RWPE2 (cell line): Measurements from ENCODE around the gene SLC39A2.
A peak's percentile ranks its signal among the peaks of the same experiment; 100 is the strongest.

ENCODE experiments used
- ATAC-seq: fragments of 200-7000 bp; cut with Tn5 transposase; 3 replicates; pipeline ENCODE4 v1.9.1; 2021; ENCODE audit warnings: low read depth
- DNase-seq: peaks from one replicate; pipeline ENCODE4 v3.0.0-alpha.2; 2020; ENCODE audit warnings: low spot score
- H3K27ac ChIP-seq: fragments of 450-650 bp; 2 replicates; pipeline ENCODE4 v1.5.1; 2017; ENCODE audit warnings: mild to moderate bottlenecking; ENCODE audit not compliant: poor library complexity, severe bottlenecking
- H3K27me3 ChIP-seq: fragments of 250-450 bp; sonication (Bioruptor Pico); 2 replicates; pipeline ENCODE4 v1.5.1; 2021; ENCODE audit warnings: mild to moderate bottlenecking, moderate library complexity; ENCODE audit not compliant: insufficient read depth, poor library complexity, severe bottlenecking
- H3K36me3 ChIP-seq: fragments of 250-450 bp; sonication (Bioruptor Pico); 2 replicates; pipeline ENCODE4 v1.5.1; 2020; ENCODE audit warnings: low read depth, mild to moderate bottlenecking, moderate library complexity
- H3K4me1 ChIP-seq: fragments of 250-450 bp; sonication (Bioruptor Pico); 2 replicates; pipeline ENCODE4 v1.5.1; 2021; ENCODE audit warnings: mild to moderate bottlenecking, moderate library complexity; ENCODE audit not compliant: insufficient read depth, poor library complexity, severe bottlenecking
- H3K4me3 ChIP-seq: fragments of 250-450 bp; sonication (Bioruptor Pico); 2 replicates; pipeline ENCODE4 v1.5.1; 2021; ENCODE audit warnings: mild to moderate bottlenecking, moderate library complexity; ENCODE audit not compliant: severe bottlenecking
- H3K9me3 ChIP-seq: fragments of 250-450 bp; sonication (Bioruptor Pico); 2 replicates; pipeline ENCODE4 v1.5.1; 2021; ENCODE audit warnings: mild to moderate bottlenecking, moderate library complexity; ENCODE audit not compliant: severe bottlenecking
- TF ChIP-seq, protein P1 (sequence below): fragments of 450-650 bp; IDR thresholded peaks from one replicate; pipeline ENCODE4 v1.5.1; 2017; ENCODE audit warnings: mild to moderate bottlenecking, moderate library complexity; ENCODE audit not compliant: poor library complexity, severe bottlenecking

SLC39A2 gene

GRCh38 chr14:21024585-21025370 is 25.7 kb downstream of the SLC39A2 start, which contains the start of gene NDRG2:
TSS of gene NDRG2 (minus strand) at chr14:21025061. CDS start at chr14:21023315, 1,746 bp downstream.
- H3K4me3 ChIP-seq = peak within 1 kb of the TSS; percentile 47
- H3K27me3 ChIP-seq = no peaks in the 10 kb centered on the region
- no peaks in the 10 kb centered on the region for H3K9me3 ChIP-seq
- TF ChIP-seq, protein P1, sequence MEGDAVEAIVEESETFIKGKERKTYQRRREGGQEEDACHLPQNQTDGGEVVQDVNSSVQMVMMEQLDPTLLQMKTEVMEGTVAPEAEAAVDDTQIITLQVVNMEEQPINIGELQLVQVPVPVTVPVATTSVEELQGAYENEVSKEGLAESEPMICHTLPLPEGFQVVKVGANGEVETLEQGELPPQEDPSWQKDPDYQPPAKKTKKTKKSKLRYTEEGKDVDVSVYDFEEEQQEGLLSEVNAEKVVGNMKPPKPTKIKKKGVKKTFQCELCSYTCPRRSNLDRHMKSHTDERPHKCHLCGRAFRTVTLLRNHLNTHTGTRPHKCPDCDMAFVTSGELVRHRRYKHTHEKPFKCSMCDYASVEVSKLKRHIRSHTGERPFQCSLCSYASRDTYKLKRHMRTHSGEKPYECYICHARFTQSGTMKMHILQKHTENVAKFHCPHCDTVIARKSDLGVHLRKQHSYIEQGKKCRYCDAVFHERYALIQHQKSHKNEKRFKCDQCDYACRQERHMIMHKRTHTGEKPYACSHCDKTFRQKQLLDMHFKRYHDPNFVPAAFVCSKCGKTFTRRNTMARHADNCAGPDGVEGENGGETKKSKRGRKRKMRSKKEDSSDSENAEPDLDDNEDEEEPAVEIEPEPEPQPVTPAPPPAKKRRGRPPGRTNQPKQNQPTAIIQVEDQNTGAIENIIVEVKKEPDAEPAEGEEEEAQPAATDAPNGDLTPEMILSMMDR = no peak
- no peaks in the 10 kb centered on the region for H3K4me1 ChIP-seq
- DNase-seq (peak; percentile 78), ATAC-seq (peak; percentile 72)
- no peaks in the 10 kb centered on the region for H3K36me3 ChIP-seq
- H3K27ac ChIP-seq = no peak within 1 kb of the TSS

DNA sequence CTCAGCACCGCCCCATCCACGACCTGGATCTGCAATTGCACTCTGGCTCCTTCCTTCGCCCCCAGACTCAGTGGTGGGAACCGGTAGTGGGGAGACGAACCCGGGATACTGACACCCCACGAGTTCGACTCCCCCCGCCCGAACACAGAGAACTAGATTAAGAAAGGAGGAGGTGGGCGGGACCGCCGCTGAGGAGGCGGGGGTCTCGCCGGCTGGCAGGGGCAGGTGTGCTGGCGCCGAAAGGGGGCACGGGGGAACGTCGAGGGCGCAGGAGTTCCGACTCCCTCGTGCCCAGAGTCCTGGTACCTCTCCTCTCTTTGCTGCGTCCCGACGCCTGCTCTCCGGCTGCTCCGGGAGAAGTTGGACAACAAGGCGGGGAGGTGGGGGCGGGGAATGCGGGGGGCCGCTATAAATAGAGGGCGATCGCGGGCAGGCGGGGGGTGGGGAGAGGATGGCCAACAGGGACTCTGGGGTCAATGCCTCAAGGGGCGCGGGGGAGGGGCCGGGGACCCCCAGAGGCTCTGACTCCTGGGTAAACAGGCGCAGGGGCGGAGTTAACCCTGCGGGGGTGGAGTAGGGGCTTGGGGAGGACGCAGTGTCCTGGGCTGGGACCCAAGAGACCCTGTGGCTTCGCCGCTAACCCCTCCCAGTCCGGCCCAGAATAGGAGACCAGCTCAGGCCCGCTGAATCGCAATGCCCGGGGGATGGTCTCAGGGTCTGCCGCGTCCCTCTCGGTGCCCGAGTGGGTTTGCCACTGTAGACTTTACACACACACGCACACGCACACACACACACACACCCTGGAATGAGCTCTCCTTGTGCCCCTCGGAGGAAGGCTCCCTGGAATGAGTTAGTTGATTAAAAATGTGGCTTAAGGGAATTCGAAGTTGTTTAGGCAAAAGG is 26.5 kb downstream of the SLC39A2 start:
- Histone ChIP-seq H3K4me3 (peak overlapping the region; percentile 47), H3K27ac (no peak overlapping the region)

DNA sequence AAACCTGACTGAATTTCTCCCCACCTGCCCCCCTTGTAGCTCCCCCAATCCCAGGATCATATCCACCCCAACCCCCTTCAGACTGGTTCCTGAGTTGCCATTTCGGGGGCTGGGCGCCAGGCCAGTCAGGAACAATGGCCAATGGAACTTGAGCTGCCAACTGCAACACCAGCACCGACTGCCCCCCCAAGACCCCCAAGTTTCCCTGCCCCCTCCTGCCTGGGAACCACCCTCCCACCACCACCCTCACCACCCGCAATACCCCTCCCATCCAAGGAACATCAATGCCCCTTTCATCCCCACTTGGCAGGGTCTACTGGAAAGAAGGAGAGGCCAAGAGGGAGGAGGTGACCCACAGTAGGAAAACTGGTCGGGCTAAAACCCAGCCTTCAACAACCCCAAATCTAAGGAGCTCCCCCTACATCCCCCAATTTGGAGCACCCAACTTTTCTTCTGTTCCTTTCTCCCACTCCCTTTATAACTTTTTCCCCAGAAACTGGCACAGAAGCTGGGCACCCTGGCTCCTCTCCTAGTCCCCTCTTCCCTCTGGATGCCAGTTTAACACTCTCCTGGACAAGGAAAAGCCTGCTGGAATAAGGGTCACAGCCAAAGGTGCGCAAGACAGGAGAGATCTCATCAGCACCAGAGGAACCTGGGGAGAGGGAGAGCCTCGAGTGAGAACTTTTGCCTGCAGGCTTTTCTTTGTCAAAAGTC is 27.3 kb downstream of the SLC39A2 start:
- H3K27me3 ChIP-seq = no peaks in the 10 kb centered on the region
- no peak overlapping the region for H3K4me3 ChIP-seq
- TF ChIP-seq, protein P1 = no peak
- H3K36me3 ChIP-seq = no peaks in the 10 kb centered on the region
- no peak for ATAC-seq
- H3K27ac ChIP-seq = no peak overlapping the region
- H3K9me3 ChIP-seq = no peaks in the 10 kb centered on the region
- DNase-seq = no peak
- no peaks in the 10 kb centered on the region for H3K4me1 ChIP-seq

More for the DNA sequence above, 26.5 kb downstream of the SLC39A2 start:
- no peaks in the 10 kb centered on the region for H3K27me3 ChIP-seq
- H3K9me3 ChIP-seq = no peaks in the 10 kb centered on the region
- H3K36me3 ChIP-seq = no peaks in the 10 kb centered on the region
- TF ChIP-seq, protein P1 = no peak
- no peaks in the 10 kb centered on the region for H3K4me1 ChIP-seq
- ATAC-seq (no peak), DNase-seq (no peak)

- TF ChIP-seq, protein P1 = no peak
- Histone ChIP-seq H3K36me3 (no peaks in the 10 kb centered on the region), H3K9me3 (no peaks in the 10 kb centered on the region), H3K27me3 (no peaks in the 10 kb centered on the region), H3K4me1 (no peaks in the 10 kb centered on the region), H3K4me3 (no peak overlapping the region), H3K27ac (no peak overlapping the region)
- 0 out of 3 replicates have a peak, but pooled peaks have one; percentile 14 for ATAC-seq
- DNase-seq = no peak
These were observed 27.9 kb downstream of the SLC39A2 start for GRCh38 chr14:21026988-21027315.
